Measurements from ENCODE around the gene TDRD10.

TDRD10 gene

GRCh38 chr1:154488922-154489321, 13.1 kb upstream of the TDRD10 start:
- no peaks in the 10 kb centered on the region for H3K36me3 Mint-ChIP-seq
- no peak overlapping the region for H3K27ac Mint-ChIP-seq
- H3K4me3 Mint-ChIP-seq: no peak overlapping the region
- peaks cover 1% of the 10 kb centered on the region for H3K9me3 Mint-ChIP-seq
- DNase-seq (ENCODE audit: low spot score in 2 of 2) (no peak), ATAC-seq (ENCODE audit: low read depth) (no peak)
- H3K27me3 Mint-ChIP-seq: no peaks in the 10 kb centered on the region
- peaks cover 35% of the 10 kb centered on the region for H3K4me1 Mint-ChIP-seq

- Mint-ChIP-seq H3K9me3 (peaks cover 1% of the 10 kb centered on the region), H3K4me1 (peaks cover 36% of the 10 kb centered on the region), H3K4me3 (no peak overlapping the region), H3K36me3 (no peaks in the 10 kb centered on the region), H3K27ac (no peak overlapping the region), H3K27me3 (no peaks in the 10 kb centered on the region)
- ATAC-seq (ENCODE audit: low read depth) (no peak), DNase-seq (ENCODE audit: low spot score in 2 of 2) (no peak)
Observed at GRCh38 chr1:154489695-154490274, 12.2 kb upstream of the TDRD10 start.

- Mint-ChIP-seq H3K27ac (peak overlapping the region; percentile 7), H3K4me3 (peak overlapping the region; percentile 9), H3K27me3 (no peaks in the 10 kb centered on the region), H3K9me3 (peaks cover 1% of the 10 kb centered on the region), H3K36me3 (no peaks in the 10 kb centered on the region), H3K4me1 (peaks cover 36% of the 10 kb centered on the region)
- DNase-seq (ENCODE audit: low spot score in 2 of 2): no peak
- ATAC-seq (ENCODE audit: low read depth): no peak
Observed at GRCh38 chr1:154490317-154490716, 11.7 kb upstream of the TDRD10 start.

GRCh38 chr1:154492115-154492514, 9.9 kb upstream of the TDRD10 start:
- Mint-ChIP-seq H3K27me3 (no peaks in the 10 kb centered on the region), H3K27ac (peak overlapping the region; percentile 15), H3K36me3 (no peaks in the 10 kb centered on the region), H3K4me3 (no peak overlapping the region), H3K9me3 (peaks cover 1% of the 10 kb centered on the region), H3K4me1 (peaks cover 42% of the 10 kb centered on the region)
- ATAC-seq (ENCODE audit: low read depth) (peak; percentile 37), DNase-seq (ENCODE audit: low spot score in 2 of 2) (no peak)

- DNase-seq (ENCODE audit: low spot score in 2 of 2) (peak; percentile 24 to 30), ATAC-seq (ENCODE audit: low read depth) (peak; percentile 73)
- Mint-ChIP-seq H3K4me1 (peaks cover 46% of the 10 kb centered on the region), H3K4me3 (peak overlapping the region; percentile 65), H3K27me3 (no peaks in the 10 kb centered on the region), H3K27ac (peak overlapping the region; percentile 6), H3K9me3 (peaks cover 1% of the 10 kb centered on the region), H3K36me3 (no peaks in the 10 kb centered on the region)
Observed at GRCh38 chr1:154493276-154493675, 8.7 kb upstream of the TDRD10 start.

- H3K4me3 Mint-ChIP-seq: no peak overlapping the region
- H3K36me3 Mint-ChIP-seq: no peaks in the 10 kb centered on the region
- no peaks in the 10 kb centered on the region for H3K9me3 Mint-ChIP-seq
- H3K27ac Mint-ChIP-seq: no peak overlapping the region
- H3K27me3 Mint-ChIP-seq: peaks cover 6% of the 10 kb centered on the region
- DNase-seq (ENCODE audit: low spot score in 2 of 2): no peak
- no peak for ATAC-seq (ENCODE audit: low read depth)
- H3K4me1 Mint-ChIP-seq: peaks cover 40% of the 10 kb centered on the region
Observed at GRCh38 chr1:154495496-154496273, 6.3 kb upstream of the TDRD10 start.

GRCh38 chr1:154496383-154496782, 5.6 kb upstream of the TDRD10 start:
- H3K36me3 Mint-ChIP-seq: no peaks in the 10 kb centered on the region
- H3K27ac Mint-ChIP-seq: peak overlapping the region; percentile 58
- ATAC-seq (ENCODE audit: low read depth) (no peak), DNase-seq (ENCODE audit: low spot score in 2 of 2) (no peak)
- peaks cover 7% of the 10 kb centered on the region for H3K27me3 Mint-ChIP-seq
- no peaks in the 10 kb centered on the region for H3K9me3 Mint-ChIP-seq
- peaks cover 35% of the 10 kb centered on the region for H3K4me1 Mint-ChIP-seq
- H3K4me3 Mint-ChIP-seq: no peak overlapping the region

- ATAC-seq (ENCODE audit: low read depth) (peak; percentile 68), DNase-seq (ENCODE audit: low spot score in 2 of 2) (peak; percentile 9 to 22)
- Mint-ChIP-seq H3K9me3 (no peaks in the 10 kb centered on the region), H3K27me3 (peaks cover 7% of the 10 kb centered on the region), H3K27ac (peak overlapping the region; percentile 58), H3K36me3 (no peaks in the 10 kb centered on the region), H3K4me3 (peak overlapping the region; percentile 58), H3K4me1 (peaks cover 30% of the 10 kb centered on the region)
Observed at GRCh38 chr1:154497026-154497806, 4.8 kb upstream of the TDRD10 start.

- no peak overlapping the region for H3K4me3 Mint-ChIP-seq
- H3K4me1 Mint-ChIP-seq: peaks cover 15% of the 10 kb centered on the region
Observed at GRCh38 chr1:154499446-154499845, 2.6 kb upstream of the TDRD10 start.

GRCh38 chr1:154500533-154500932, 1.5 kb upstream of the TDRD10 start:
- Mint-ChIP-seq H3K4me3 (no peak overlapping the region), H3K27me3 (peaks cover 12% of the 10 kb centered on the region), H3K36me3 (no peaks in the 10 kb centered on the region), H3K9me3 (no peaks in the 10 kb centered on the region), H3K27ac (no peak overlapping the region), H3K4me1 (peaks cover 16% of the 10 kb centered on the region)
- no peak for ATAC-seq (ENCODE audit: low read depth)
- no peak for DNase-seq (ENCODE audit: low spot score in 2 of 2)

More at GRCh38 chr1:154499446-154499845, 2.6 kb upstream of the TDRD10 start:
- Mint-ChIP-seq H3K27ac (no peak overlapping the region), H3K27me3 (peaks cover 10% of the 10 kb centered on the region), H3K36me3 (no peaks in the 10 kb centered on the region), H3K9me3 (no peaks in the 10 kb centered on the region)
- DNase-seq (ENCODE audit: low spot score in 2 of 2) (no peak), ATAC-seq (ENCODE audit: low read depth) (no peak)

GRCh38 chr1:154501423-154502065, 475 bp upstream of the TDRD10 start:
- Mint-ChIP-seq H3K4me1 (peaks cover 16% of the 10 kb centered on the region), H3K27ac (no peak overlapping the region), H3K9me3 (peaks cover 2% of the 10 kb centered on the region), H3K27me3 (peaks cover 15% of the 10 kb centered on the region), H3K4me3 (peak overlapping the region; percentile 63), H3K36me3 (peaks cover 3% of the 10 kb centered on the region)
- DNase-seq (ENCODE audit: low spot score in 2 of 2): peak; percentile 16 to 34
- peak; percentile 37 for ATAC-seq (ENCODE audit: low read depth)

GRCh38 chr1:154502744-154503115, 711 bp downstream of the TDRD10 start:
- Mint-ChIP-seq H3K4me3 (peak overlapping the region; percentile 64), H3K27me3 (peaks cover 19% of the 10 kb centered on the region), H3K4me1 (peaks cover 6% of the 10 kb centered on the region), H3K27ac (no peak overlapping the region), H3K36me3 (peaks cover 3% of the 10 kb centered on the region), H3K9me3 (peaks cover 2% of the 10 kb centered on the region)
- ATAC-seq (ENCODE audit: low read depth) (no peak), DNase-seq (ENCODE audit: low spot score in 2 of 2) (no peak)

GRCh38 chr1:154503898-154504297, 1.9 kb downstream of the TDRD10 start:
- Mint-ChIP-seq H3K9me3 (peaks cover 2% of the 10 kb centered on the region), H3K27me3 (peaks cover 28% of the 10 kb centered on the region), H3K36me3 (peaks cover 3% of the 10 kb centered on the region), H3K27ac (no peak overlapping the region), H3K4me3 (peak overlapping the region; percentile 9), H3K4me1 (peaks cover 6% of the 10 kb centered on the region)
- ATAC-seq (ENCODE audit: low read depth) (no peak), DNase-seq (ENCODE audit: low spot score in 2 of 2) (no peak)

- Mint-ChIP-seq H3K4me1 (no peaks in the 10 kb centered on the region), H3K4me3 (no peak overlapping the region), H3K9me3 (no peaks in the 10 kb centered on the region), H3K27me3 (peaks cover 20% of the 10 kb centered on the region), H3K27ac (no peak overlapping the region), H3K36me3 (no peaks in the 10 kb centered on the region)
- ATAC-seq (ENCODE audit: low read depth) (no peak), DNase-seq (ENCODE audit: low spot score in 2 of 2) (no peak)
Observed at GRCh38 chr1:154512760-154513159, 10.7 kb downstream of the TDRD10 start.
